ENCODE measurements around the gene SCRT2. TPM values are rescaled to one million over a fixed set of nuclear protein-coding genes. Genes with fewer than 3 reads are reported as not detected.

SCRT2 gene
- total RNA-seq, 4 donors from 2014 or later = not detected

GRCh38 chr20:654417-654750 lies 21.2 kb downstream of the SCRT2 start:
- WGBS, 2 donors = 97% methylated on average over 3 of the region's 3 CpGs
- intact Hi-C loops (cut with DNase I) = no loop called here
- no peak for DNase-seq
- no peaks in the 10 kb centered on the region for H3K27me3 ChIP-seq
- peaks cover 6 to 11% of the 10 kb centered on the region in 2 donors for H3K36me3 ChIP-seq
- no peak overlapping the region for H3K27ac ChIP-seq
- no peak overlapping the region for H3K4me3 ChIP-seq (replicated peaks in 1 of 3)
- no peak for TF ChIP-seq POLR2A (IDR thresholded peaks at IDR 0.05)
- no peak for TF ChIP-seq CTCF (IDR thresholded peaks at IDR 0.05)
- H3K9me3 ChIP-seq = no peaks in the 10 kb centered on the region
- peaks cover 12 to 19% of the 10 kb centered on the region in 2 donors for H3K4me1 ChIP-seq

DNA sequence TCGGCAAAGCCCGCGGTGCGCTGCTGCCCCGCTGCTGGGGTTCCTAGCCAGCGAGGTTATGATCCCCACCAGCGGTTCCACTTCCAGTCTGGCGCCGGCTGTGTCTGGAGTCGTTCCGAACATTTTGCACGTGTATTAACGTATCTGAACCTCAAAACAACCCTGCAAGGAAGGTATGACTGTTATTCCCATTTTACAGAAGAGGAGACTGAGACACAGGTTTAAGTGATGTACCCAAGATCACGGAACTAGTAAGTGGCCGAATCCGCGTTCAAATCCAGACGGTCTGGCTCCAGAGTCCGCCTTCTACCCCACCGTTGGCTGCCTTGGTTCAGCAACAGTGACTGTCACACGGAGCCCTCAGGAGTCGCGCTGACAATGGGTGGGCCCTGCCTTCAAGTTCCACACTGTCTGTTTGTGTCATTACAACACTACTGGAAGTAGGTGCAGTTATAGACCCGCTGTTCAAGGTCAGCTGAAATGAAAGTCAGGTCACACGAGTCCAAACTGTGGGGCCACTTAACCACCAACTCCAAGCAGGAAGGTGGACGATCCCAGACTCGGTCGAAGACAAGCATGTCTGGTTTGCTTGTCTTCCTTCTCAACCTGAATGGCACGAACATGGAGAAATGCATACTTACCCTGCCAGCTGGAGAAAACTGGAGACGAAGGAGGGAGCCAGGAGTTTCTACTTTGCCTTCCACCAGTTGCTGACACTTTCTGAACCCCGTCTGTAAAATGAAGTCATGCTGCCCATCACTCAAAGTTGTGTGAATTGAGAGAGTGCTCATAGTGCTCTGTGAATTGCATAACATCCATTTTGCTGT lies 21.8 kb downstream of the SCRT2 start:
- peaks cover 12 to 19% of the 10 kb centered on the region in 2 donors for H3K4me1 ChIP-seq
- TF ChIP-seq POLR2A (IDR thresholded peaks at IDR 0.05) (no peak), CTCF (IDR thresholded peaks at IDR 0.05) (no peak)
- H3K4me3 ChIP-seq (replicated peaks in 1 of 3) = peak overlapping the region; percentile 36 to 77 (median 55)
- no peaks in the 10 kb centered on the region for H3K9me3 ChIP-seq
- H3K36me3 ChIP-seq = peaks cover 7 to 14% of the 10 kb centered on the region in 2 donors
- H3K27ac ChIP-seq = peak overlapping the region; percentile 23 to 88 (median 81)
- no peaks in the 10 kb centered on the region for H3K27me3 ChIP-seq
- intact Hi-C loops (cut with DNase I) = no loop called here
- 21 to 34% methylated on average over 18 to 23 of the region's 31 CpGs for WGBS, 2 donors
- DNase-seq = peak; percentile 27 to 29

DNA sequence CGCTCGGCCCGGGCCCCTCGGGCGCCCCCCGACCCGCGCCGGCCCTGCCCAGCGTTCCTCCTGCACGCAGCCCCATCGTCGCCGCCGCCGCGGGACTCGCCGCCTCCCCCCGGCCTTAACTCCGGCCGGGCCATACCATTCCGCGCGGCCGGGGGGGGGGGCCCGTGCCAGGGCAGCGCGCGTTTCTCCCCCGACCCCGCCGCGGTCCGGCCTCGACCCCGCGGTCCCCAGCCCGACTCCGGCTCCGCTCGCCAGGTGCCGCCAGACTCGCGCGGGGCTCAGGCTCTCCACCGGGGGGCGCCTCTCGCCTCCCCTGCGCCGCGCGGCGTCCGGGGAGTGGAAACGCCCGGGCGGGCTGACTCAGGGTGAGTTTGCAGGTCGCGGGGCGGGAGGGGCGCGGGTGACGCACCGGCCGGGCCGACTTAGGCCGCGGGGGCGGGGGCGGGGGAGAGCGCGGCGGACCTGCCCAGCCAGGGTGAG lies 22.5 kb downstream of the SCRT2 start, which contains the start of gene SRXN1:
SRXN1 (minus strand) TSS at position 91 of the 480 bp plus-strand sequence; CDS start at position 76, 15 bp downstream.
- peaks cover 12 to 19% of the 10 kb centered on the region in 2 donors for H3K4me1 ChIP-seq
- WGBS, 2 donors = 2 to 10% methylated on average over 4 to 12 of the region's 74 CpGs
- H3K27ac ChIP-seq = peak within 1 kb of the TSS; percentile 73 to 88 (median 81)
- H3K27me3 ChIP-seq = no peaks in the 10 kb centered on the region
- TF ChIP-seq CTCF (IDR thresholded peaks at IDR 0.05) = peak in 4 of 6 experiments; percentile 30 to 65 (median 55)
- peak; percentile 30 to 78 for TF ChIP-seq POLR2A (IDR thresholded peaks at IDR 0.05)
- peaks cover 13 to 21% of the 10 kb centered on the region in 2 donors for H3K36me3 ChIP-seq
- H3K9me3 ChIP-seq = no peaks in the 10 kb centered on the region
- peak; percentile 93 to 94 for DNase-seq
- peak within 1 kb of the TSS; percentile 36 to 77 (median 55) for H3K4me3 ChIP-seq (replicated peaks in 1 of 3)
- intact Hi-C loops (cut with DNase I) = no loop called here

GRCh38 chr20:652615-653109 lies 22.9 kb downstream of the SCRT2 start:
- 1 to 14% methylated on average over 8 to 14 of the region's 36 CpGs for WGBS, 2 donors
- peak overlapping the region; percentile 18 to 77 (median 55) for H3K4me3 ChIP-seq (replicated peaks in 1 of 3)

More at GRCh38 chr20:652615-653109, 22.9 kb downstream of the SCRT2 start:
- TF ChIP-seq CTCF (IDR thresholded peaks at IDR 0.05) = no peak
- no peak for TF ChIP-seq POLR2A (IDR thresholded peaks at IDR 0.05)
- peaks cover 18 to 26% of the 10 kb centered on the region in 2 donors for H3K36me3 ChIP-seq
- H3K27ac ChIP-seq = peak overlapping the region; percentile 23 to 88 (median 81)
- H3K27me3 ChIP-seq = no peaks in the 10 kb centered on the region
- no peaks in the 10 kb centered on the region for H3K9me3 ChIP-seq
- intact Hi-C loops (cut with DNase I) = no loop called here
- DNase-seq = peak; percentile 40 to 42
- peaks cover 12 to 19% of the 10 kb centered on the region in 2 donors for H3K4me1 ChIP-seq

Data from thyroid gland (tissue), 4 donors.